Myocyte (in vitro differentiated cells): ENCODE results near the gene OR52N1. TPM values are rescaled to one million over a fixed set of nuclear protein-coding genes. Genes with fewer than 3 reads are reported as not detected.
A peak's percentile ranks its signal among the peaks of the same experiment; 100 is the strongest.

Experiments
- DNase-seq: peaks from one replicate; pipeline ENCODE4 v3.0.0-alpha.2; 2012; ENCODE audit warnings: low read depth
- polyA plus RNA-seq: library from polyadenylated mRNA; unstranded; fragments of >200 nt; gene quantifications from one replicate; pipeline ENCODE4 v1.2.1, GENCODE V29; 2012; ENCODE audit warnings: missing spikeins
- total RNA-seq: library from RNA; depleted of rRNA; stranded (reverse); fragments of >200 nt; gene quantifications from 2 replicates; pipeline ENCODE4 v1.2.3, GENCODE V29; 2014

The OR52N1 gene
- total RNA-seq, result not detected in 2 replicates
- not detected for polyA plus RNA-seq

DNA sequence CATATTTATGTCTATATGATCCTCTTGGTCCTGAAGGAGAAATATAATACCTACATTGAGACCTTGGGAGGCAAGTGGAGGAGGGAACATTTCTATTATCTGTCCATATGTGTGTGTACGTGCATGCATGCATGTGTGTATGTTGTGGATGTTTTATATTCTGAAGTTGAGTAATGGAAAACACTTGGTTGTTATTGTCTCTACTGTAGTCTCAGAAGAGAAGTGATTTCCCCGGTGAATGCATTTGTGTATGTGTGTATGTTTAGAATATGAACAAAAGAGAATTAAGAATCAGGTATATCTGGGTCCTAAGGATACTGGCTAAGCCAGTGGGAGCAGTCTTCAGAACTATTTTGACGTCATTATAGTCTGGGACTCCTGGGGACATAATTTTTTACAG lies at the start of gene OR52N1:
Gene OR52N1, minus strand, starts transcription at position 101 of the 400 bp plus-strand sequence. CDS start 2,449 bp downstream, outside the sequence.
- no peak for DNase-seq

DNA sequence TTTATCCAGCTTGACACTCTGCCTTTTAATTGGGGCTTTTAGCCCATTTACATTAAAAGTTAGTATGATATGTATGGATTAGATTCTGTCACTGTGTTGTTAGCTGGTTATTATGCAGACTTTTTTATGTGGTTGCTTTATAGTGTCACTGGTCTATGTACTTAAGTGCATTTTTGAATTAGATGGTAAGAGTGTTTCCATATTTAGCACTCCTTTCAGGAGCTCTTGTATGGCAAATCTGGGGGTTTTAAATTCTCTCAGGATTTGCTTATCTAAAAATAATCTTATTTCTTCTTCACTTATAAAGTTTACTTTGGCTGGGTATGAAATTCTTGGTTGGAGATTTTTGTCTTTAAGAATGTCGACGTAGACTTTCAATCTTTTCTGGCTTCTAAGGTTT lies 46.6 kb upstream of the OR52N1 start:
- no peak for DNase-seq

DNA sequence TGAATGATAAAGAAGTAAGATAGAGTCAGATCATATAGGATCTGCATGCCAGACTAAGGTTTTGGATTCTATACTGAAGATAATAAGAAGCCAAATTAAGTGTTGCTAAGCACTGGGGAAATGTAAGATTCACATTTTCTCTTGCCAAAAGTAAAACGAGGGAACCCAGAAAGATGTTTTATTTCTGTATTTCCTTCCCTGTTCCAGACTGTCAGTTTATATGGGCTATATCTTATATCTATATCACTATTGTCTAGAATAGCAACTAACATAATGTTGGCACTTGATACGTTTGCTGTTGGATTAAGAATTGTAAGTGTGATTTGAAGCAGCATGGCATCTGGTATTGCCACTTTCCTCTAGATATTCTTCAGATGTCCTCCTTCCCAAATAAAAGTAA lies 42.4 kb upstream of the OR52N1 start:
- no peak for DNase-seq

DNA sequence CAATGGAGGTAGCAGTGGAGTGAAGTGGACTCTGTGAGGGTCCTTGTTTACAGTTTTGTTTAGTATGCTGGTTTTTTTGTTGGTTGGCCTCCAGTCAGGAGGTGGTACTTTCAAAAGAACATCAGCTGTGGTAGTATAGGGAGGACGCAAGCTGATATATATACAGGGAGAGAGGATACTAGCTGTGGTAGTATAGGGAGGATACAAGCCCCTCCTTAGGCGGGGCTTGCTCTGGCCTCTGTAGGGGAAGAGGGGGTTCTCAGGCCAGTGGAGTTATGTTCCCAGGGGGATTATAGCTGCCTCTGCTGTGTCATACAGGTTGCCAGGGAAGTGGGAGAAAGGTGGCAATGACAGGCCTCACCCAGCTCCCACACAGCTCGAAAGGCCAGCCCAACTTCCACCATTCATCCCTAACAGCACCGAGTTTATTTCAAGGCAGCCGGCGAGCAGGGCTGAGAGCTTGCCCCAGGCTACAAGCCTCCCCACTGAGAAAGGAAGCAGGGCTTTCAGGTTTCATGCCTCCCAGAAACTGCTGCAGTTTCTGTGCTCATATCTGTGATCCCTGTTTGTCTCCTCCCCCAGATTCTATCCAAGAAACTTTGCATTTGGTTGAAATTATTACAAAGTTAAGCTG lies 40.2 kb upstream of the OR52N1 start:
- no peak for DNase-seq

DNA sequence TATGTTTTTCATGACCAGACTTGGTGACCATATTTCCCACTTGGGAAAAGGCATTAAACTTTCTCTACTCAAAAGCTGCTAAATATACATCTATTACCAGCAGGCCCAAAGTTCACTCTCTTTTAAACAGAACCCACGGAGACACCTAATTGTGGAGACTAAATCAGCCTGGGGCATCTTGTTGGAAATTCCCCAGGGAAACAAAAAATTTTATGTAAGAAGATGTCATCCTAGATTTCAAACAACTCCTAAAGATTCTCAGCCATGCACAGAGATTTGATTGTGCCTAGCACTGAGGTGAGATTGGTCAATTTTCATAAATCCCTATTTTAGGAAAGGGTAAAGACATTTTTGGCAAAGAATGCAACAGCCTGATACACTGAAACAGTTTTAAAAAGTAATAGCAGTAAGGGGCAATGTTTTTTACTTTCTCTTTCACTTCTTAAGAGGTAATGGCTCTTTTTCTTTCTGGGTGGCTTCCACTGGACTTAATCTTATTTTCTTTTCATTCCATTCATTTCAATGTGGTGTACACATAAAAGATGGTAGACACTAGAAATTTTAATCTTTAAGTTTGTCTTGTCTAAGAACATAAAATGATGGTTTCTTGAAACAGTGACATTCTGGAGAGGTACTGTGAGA lies 27.3 kb upstream of the OR52N1 start:
- no peak for DNase-seq

- DNase-seq, result no peak
Measured at GRCh38 chr11:5815534-5815933, 24.5 kb upstream of the OR52N1 start.

DNA sequence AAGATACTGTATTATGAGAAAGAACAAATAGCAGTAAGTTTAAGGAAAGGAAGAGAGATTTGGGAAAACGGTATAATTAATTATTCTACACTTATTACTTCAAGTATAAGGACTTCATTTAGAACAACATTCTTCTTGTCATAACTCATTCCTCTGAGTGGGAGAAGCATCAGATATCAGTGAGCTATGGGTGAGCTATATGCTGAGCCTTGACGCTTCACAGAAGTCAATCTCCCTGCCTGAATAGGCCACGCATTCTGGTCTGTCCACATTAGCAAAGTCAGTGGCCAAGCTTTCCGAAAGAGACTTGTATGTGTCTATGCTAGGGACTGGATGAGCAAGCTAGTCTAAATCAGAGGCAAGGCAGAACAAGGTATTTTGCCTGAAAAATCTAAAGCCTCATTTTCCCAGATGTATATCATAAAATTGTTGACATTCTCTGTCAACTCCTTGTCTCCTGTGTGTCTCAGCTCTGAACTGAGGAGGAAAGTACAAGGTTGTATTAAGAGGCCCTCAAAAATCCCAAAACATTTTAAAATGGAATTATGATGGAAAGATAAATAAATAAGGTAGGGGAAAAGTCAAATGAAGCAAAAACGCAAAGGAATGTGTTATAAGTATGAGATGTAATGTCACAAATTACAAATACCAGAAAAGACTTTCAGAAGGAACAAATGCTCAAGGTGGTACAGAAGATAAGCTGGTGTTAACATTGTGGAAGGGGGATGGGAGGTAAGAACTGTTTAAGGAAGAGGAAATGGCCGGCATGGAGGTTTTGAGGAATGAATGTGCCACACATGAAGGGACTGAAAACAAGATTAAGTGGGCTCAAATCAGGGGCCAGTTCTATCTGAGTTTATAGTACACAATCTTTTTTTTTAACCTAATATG lies 19.1 kb upstream of the OR52N1 start:
- no peak for DNase-seq

GRCh38 chr11:5809122-5809519 lies 18.1 kb upstream of the OR52N1 start:
- no peak for DNase-seq

DNA sequence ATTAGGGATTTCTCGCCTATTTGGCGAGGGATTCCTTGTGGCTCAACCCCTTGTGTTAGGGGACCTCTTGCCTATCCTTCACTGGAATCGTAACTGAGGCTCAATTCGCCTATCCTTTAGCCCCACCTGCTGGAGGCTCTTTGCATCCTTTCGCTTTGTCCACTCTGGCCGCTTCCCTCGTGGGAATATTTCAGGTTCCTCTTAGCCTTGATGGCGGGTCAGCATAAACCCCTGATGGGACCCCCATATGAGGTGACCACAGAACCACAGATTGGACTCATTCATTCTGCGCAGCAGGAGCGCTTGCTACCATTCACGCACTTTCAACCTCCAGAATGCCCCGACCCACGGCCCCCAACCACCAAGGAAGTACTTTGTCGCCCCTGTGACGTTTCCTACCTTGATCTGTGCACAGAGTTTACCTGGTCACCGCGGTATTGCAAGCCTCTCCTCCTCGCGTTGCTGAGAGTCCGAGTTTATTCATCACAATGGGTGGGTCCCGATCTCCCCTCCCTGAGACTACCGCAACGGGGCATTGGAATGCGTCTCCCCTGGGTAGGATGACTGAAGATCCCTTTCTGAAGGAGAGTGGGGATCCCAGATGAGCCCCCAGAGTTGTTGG lies 17.5 kb upstream of the OR52N1 start, which contains the start of gene OR52N2:
Gene OR52N2, plus strand, starts transcription at position 425 of the 622 bp plus-strand sequence. CDS start 11,412 bp downstream, outside the sequence.
- peak; percentile 84 for DNase-seq

DNA sequence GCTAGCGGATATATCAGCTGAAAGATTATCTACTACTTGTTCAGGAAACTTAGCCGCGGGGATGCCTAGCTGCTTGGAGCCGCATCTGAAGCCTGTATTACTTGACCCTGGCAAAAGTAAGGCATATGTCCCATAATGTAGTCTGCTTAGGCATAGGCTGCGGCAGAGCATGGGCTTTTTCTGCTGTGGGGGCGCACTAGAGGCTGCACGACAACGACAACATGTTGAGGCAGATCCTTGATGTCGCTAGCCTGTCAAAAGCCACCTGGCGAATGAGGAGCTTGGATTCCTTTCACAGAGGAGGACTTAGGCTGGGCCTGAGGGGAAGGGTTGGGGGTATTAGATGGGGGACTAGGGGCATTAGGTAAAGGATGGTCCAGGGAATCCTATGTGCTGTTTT lies 16.5 kb upstream of the OR52N1 start:
- DNase-seq, result no peak

DNA sequence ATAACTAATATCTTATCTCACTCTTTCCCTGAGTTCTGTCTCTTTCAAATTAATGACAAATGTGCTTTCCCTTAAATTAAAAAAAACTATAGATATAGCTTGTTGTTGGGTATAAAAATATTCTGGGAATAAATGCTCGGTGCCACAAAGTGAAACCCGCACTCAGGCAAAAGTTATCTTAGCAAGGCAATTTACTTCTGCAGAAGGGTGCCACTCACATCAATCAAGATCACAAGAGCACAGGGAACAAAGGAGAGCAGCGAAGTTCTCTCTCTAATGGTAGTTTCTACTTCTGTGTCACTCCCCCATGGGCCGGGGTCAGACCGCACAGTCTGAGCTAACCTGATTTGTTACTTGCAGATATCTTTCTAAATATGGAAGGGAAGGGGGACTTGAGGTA lies 12.9 kb upstream of the OR52N1 start:
- no peak for DNase-seq

GRCh38 chr11:5796541-5796940 lies 5.5 kb upstream of the OR52N1 start:
- no peak for DNase-seq

DNA sequence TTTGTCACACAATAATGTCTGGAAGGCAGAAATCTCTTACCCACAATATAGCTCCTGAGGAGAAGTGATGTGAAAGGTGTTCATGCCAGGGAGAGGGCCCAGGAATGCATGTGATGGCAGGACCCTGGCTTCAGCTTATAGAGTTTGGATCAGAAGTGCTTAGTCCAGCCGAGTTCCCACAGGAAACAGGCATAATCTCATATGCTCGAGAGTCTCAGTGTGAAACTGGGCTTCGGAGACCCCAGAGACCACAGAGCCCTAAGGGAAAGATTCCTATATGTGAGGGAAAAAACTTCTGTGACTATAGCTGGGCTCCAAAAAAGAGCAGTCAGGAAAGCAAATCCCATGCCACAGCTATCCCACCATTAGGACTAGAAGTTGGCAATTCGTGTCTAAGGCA lies 7.8 kb downstream of the OR52N1 start, which contains the start of gene OR52N5:
Gene OR52N5, minus strand, starts transcription at position 101 of the 400 bp plus-strand sequence. CDS start 4,721 bp downstream, outside the sequence.
- no peak for DNase-seq

GRCh38 chr11:5767056-5767455 lies 24.0 kb downstream of the OR52N1 start:
- DNase-seq, result peak; percentile 2

GRCh38 chr11:5753943-5754342 lies 37.1 kb downstream of the OR52N1 start, which contains the start of gene OR52N4:
OR52N4 (plus strand) TSS chr11:5754243; CDS start chr11:5754741, 498 bp downstream.
- DNase-seq, result no peak

DNA sequence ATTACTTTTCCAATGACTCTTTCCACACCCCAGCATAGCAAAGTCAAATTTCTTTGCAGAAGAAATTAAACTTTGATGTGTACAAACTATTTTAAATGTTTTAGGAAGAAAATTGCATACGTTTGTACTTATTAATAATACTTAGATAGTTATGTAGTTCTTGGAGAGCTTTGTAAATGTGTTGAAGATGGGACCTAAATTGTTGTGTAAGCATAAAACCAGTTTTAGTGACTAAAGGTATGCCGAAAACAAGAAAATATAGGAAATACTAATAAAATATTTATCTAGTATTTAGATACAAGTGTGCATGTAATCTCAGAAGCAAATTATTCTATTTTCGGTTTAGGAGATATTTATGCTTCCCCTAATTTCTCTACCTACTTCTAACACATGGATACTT lies 41.2 kb downstream of the OR52N1 start:
- DNase-seq, result no peak

- DNase-seq, result no peak
Measured at GRCh38 chr11:5746614-5747013, 44.5 kb downstream of the OR52N1 start.

GRCh38 chr11:5738431-5738830 lies 52.6 kb downstream of the OR52N1 start:
- no peak for DNase-seq

- no peak for DNase-seq
Measured at GRCh38 chr11:5737670-5738392, 53.2 kb downstream of the OR52N1 start.

GRCh38 chr11:5737091-5737490 lies 54.0 kb downstream of the OR52N1 start:
- DNase-seq, result peak; percentile 40
